ENCODE measurements around the gene CDH23.

- no peak for TF ChIP-seq EZH2 (IDR thresholded peaks at IDR 0.05; ENCODE audit: insufficient read depth, poor library complexity, severe bottlenecking)
- no peak for TF ChIP-seq EZH2phosphoT487 (IDR thresholded peaks at IDR 0.05; ENCODE audit: insufficient read depth, low read depth)
Measured at GRCh38 chr10:71459513-71459912, 62.8 kb downstream of the CDH23 start.

Measured in GM23248 (cell line).